HG03066 (cell line): Measurements from ENCODE around the gene FRRS1L.

Experiments
- ATAC-seq: cut with Tn5 transposase; IDR thresholded peaks from one replicate; pipeline ENCODE4 v1.9.1; 2021; ENCODE audit warnings: low read depth; ENCODE audit not compliant: unreplicated experiment

Gene FRRS1L

GRCh38 chr9:109176963-109177362 lies 9.9 kb upstream of the FRRS1L start:
- no peak for ATAC-seq

GRCh38 chr9:109176386-109176785 lies 9.3 kb upstream of the FRRS1L start:
- ATAC-seq, result no peak

- no peak for ATAC-seq
Observed at GRCh38 chr9:109172935-109173334, 5.9 kb upstream of the FRRS1L start.

DNA sequence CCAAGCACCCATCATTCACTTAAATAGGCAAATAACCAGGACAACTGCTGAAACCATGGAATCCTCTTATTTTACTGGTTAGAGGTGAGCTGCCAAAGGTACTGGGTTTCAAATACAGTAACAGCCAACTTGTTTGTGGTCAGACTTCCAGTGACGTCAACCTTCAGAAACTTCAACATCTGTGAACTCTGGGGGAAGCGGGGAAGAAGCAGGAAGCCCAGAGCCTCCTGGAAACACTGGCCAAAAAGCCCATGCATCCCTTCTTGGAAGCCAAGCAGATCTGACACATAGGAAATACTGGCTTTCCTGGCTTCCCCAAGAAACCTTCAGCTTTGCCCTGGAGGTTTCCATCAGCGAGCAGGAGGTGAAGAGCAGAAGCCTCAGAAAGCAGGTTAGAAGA lies 4.9 kb upstream of the FRRS1L start:
- no peak for ATAC-seq

GRCh38 chr9:109168170-109168569 lies 1.1 kb upstream of the FRRS1L start:
- no peak for ATAC-seq

DNA sequence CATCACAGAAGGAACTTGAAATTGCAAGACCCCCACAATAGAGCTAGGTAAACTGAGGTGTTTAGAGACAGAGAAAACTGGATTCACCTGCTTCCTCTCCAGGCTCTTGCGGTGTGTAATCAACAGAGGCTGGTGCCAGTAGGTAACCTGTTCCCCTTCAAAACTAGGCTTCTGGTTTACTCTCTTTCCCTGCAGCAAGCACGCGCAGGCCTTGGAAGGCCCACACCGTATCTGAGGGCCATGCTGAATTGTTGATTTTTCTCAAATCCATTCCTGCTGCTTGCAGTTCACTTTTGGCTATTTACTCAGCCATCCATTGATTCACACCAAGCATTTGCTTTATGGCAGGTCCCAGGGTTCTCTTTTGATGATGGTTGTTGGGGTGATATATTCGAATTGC lies 667 bp upstream of the FRRS1L start:
- ATAC-seq, result no peak

GRCh38 chr9:109166171-109166770 lies 778 bp downstream of the FRRS1L start:
- no peak for ATAC-seq

- ATAC-seq, result no peak
Observed at GRCh38 chr9:109164042-109164441, 3.0 kb downstream of the FRRS1L start.

DNA sequence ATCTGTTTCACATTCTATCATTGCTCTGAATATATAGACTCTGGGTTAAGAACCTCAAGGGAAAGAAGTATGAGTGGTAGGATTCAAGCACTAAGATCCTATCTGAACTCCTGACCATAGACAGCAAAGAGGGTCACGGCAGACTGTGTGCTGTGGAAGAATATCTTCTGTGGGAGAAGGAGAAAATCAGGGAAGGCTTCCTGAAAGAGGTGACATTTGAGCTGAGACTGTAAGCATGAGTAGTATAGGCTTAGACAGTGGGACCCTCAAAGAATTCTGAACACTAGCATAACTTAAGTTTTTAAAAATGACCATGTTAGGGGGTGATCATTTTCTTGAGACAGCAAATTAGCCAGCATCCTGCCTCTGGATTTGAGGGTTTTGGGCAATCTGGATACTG lies 3.9 kb downstream of the FRRS1L start:
- ATAC-seq, result no peak

- no peak for ATAC-seq
Observed at GRCh38 chr9:109162677-109163076, 4.4 kb downstream of the FRRS1L start.

DNA sequence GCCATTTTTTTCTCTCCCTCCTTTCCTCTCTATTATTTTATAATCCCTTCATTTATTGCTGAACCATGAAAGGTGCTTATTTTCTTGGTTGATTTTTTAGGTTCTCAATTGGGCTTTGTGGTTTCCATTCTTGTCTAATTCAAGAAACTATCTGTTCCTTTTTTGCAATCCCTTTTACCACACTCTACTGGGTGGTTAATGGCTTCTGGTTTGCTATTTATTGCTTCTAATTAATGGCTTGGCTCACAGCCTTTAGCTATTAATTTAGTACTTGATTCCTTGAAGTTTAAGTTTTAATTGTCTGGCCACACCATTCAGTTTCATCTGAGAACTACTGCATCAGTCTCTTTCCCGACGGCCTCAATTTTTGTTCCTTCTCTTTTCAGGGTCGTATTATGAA lies 5.6 kb downstream of the FRRS1L start:
- no peak for ATAC-seq

- no peak for ATAC-seq
Observed at GRCh38 chr9:109159583-109159982, 7.5 kb downstream of the FRRS1L start.

- ATAC-seq, result no peak
Observed at GRCh38 chr9:109158651-109159050, 8.4 kb downstream of the FRRS1L start.

DNA sequence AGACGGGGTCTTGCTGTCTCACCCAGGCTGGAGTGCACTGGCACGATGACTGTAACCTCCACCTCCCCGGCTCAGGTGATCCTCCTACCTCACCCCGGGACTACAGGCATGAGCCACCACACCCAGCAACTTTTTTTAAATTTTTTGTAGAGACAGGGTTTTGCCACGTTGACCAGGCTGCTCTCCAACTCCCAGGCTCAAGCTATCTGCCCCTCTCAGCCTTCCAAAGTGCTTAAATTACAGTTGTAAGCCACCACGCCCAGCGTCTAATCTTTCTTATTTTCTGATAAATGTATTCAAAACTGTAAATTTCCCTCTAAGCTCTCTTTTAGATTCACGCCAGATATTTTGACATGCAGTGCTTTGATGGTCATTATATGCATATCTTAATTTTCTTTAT lies 10.3 kb downstream of the FRRS1L start:
- no peak for ATAC-seq

DNA sequence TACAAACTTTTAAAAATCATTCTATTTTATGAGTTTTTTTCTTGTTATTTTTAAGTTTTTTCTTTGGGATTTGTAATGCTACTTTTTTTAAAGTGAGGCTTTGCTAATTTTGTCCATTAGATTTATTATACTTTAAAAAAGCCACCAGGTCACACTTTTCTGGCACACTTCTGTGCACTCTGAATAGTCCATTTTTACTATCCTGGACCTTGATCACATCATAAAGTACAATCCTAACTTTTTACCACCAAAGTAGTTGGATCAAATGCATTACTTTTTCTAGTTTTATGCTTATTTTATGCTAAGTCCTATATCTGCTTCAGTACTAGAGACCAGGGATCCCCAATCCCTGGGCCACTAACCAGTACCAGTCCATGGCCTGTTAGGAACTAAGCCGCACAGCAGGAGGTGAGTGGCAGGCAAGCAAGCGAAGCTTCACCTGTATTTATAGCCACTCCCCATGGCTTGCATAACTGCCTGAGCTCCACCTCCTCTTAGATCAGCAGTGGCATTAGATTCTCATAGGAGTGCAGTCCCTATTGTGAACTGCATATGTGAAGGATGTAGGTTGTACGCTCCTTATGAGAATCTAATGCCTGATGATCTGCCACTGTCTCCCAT lies 16.0 kb downstream of the FRRS1L start:
- no peak for ATAC-seq

DNA sequence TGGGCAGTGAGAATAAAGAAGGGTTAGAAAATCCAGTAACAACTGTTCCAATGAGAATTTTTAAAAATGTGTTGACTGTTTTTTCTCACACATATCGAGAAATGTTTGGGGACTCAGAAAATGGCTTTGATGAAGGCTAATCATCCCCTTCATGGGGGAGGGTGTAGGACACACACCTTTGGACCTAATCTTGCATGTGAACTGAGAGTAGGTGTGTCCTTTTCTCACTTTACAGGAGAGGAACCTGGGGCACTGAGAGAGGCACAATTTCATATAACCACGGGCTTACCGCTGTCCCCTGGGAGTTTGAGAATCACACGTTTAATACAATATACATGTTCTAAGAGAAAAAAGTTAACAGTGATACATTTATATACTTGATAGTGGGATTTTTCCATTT lies 17.3 kb downstream of the FRRS1L start:
- ATAC-seq, result no peak

GRCh38 chr9:109149089-109149488 lies 18.0 kb downstream of the FRRS1L start:
- ATAC-seq, result no peak

DNA sequence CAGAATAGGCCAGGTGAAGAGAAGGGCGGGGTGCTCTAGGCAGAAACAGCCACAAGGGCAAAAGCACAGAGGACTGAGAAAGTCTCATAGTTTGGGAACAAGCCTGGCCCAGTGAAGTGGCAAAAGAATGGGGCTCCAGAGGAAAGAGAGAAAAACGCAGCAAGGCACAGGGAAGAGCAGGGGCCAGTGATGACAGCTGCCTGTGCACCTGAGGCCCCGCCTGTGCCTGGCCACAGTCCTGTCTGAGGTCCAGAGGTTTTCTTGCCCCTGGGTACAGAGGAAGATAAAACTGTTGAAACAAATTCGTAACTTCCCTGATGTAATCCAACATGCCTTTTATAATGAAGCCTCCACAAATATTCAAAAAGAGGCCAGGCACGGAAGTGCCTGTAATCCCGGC lies 22.0 kb downstream of the FRRS1L start:
- ATAC-seq, result no peak

- ATAC-seq, result peak; percentile 95
Observed at GRCh38 chr9:109143881-109144562, 23.0 kb downstream of the FRRS1L start.

- ATAC-seq, result no peak
Observed at GRCh38 chr9:109141375-109141774, 25.7 kb downstream of the FRRS1L start.

GRCh38 chr9:109139851-109140250 lies 27.2 kb downstream of the FRRS1L start:
- ATAC-seq, result no peak

- ATAC-seq, result no peak
Observed at GRCh38 chr9:109138421-109138820, 28.6 kb downstream of the FRRS1L start.
